Suprapubic skin (tissue), 3 donors: Measurements from ENCODE around the gene ZDHHC3.

ENCODE experiments used
- CTCF ChIP-seq, 2 donors: fragments of 200-600 bp in 1 of 2; fragments of 450-650 bp in 1 of 2; sonication (generic) in 1 of 2; IDR thresholded peaks; one replicate each; pipeline ENCODE4 v1.5.1; 2016 to 2019; ENCODE audit warnings: antibody characterized with exemption in 2 of 2, mild to moderate bottlenecking in 1 of 2, moderate library complexity in 1 of 2
- EP300 ChIP-seq: sonication (generic); formaldehyde crosslinking; IDR thresholded peaks from one replicate; pipeline ENCODE4 v1.6.1; 2017; ENCODE audit warnings: antibody characterized with exemption

- TF ChIP-seq EP300 (no peak), CTCF (IDR thresholded peaks at IDR 0.05) (no peak)
Measured at GRCh38 chr3:44927371-44927770, 48.6 kb downstream of the ZDHHC3 start.
